Upper lobe of left lung (tissue), 6 donors: ENCODE data around the gene ABCA6. TPM values are rescaled to one million over a fixed set of nuclear protein-coding genes. Genes with fewer than 3 reads are reported as not detected.
A peak's percentile ranks its signal among the peaks of the same experiment; 100 is the strongest.

Experiments used
- ATAC-seq, 2 donors: fragments of 200-7000 bp; cut with Tn5 transposase; one replicate each; pipeline ENCODE4 v1.9.1; 2022; ENCODE audit warnings: mild to moderate bottlenecking in 2 of 2, moderate library complexity in 2 of 2; ENCODE audit not compliant: low FRiP score in 2 of 2
- DNase-seq, 2 donors: peaks; one replicate each; pipeline ENCODE4 v3.0.0-alpha.2; 2019 to 2020
- H3K27ac ChIP-seq, 4 donors: fragments of 200-600 bp; sonication (generic); one replicate each; pipeline ENCODE4 v1.5.1; 2016 to 2019
- H3K27me3 ChIP-seq, 4 donors: fragments of 200-600 bp; sonication (generic); one replicate each; pipeline ENCODE4 v1.5.1; 2017 to 2019
- H3K36me3 ChIP-seq, 4 donors: fragments of 200-600 bp; sonication (generic); one replicate each; pipeline ENCODE4 v1.5.1; 2016 to 2019
- H3K4me1 ChIP-seq, 4 donors: fragments of 200-600 bp; sonication (generic); one replicate each; pipeline ENCODE4 v1.5.1; 2018 to 2019
- H3K4me3 ChIP-seq, 4 donors: fragments of 200-600 bp; sonication (generic); one replicate each; pipeline ENCODE4 v1.5.1; 2017 to 2019; ENCODE audit warnings: mild to moderate bottlenecking in 2 of 4, moderate library complexity in 1 of 4
- H3K9me3 ChIP-seq, 4 donors: fragments of 200-600 bp; sonication (generic); one replicate each; pipeline ENCODE4 v1.5.1; 2018 to 2019
- CTCF ChIP-seq, 6 experiments: fragments of 450-650 bp in 4 of 6; fragments of 200-600 bp in 2 of 6; sonication (generic) in 2 of 6; IDR thresholded peaks; one replicate each; pipeline ENCODE4 v1.5.1; 2016 to 2019; ENCODE audit warnings: antibody characterized with exemption in 6 of 6
- EP300 ChIP-seq, 4 donors: sonication (generic); formaldehyde crosslinking; IDR thresholded peaks; one replicate each; pipeline ENCODE4 v1.5.1; 2017; ENCODE audit warnings: antibody characterized with exemption in 4 of 4, control low read depth in 2 of 4
- POLR2A ChIP-seq, 4 donors: fragments of 450-650 bp; IDR thresholded peaks; one replicate each; pipeline ENCODE4 v1.5.1; 2016 to 2017; ENCODE audit warnings: antibody characterized with exemption in 4 of 4, mild to moderate bottlenecking in 2 of 4
- POLR2AphosphoS5 ChIP-seq, 2 donors: sonication (generic); formaldehyde crosslinking; IDR thresholded peaks; one replicate each; pipeline ENCODE4 v1.5.1; 2017; ENCODE audit warnings: antibody characterized with exemption in 2 of 2
- WGBS, 2 donors: methylation state at CpG; one replicate each; pipeline ENCODE4 v1.1.5; 2017 to 2018; 5-methylcytosine and 5-hydroxymethylcytosine counted together
- total RNA-seq, 6 donors: library from RNA; depleted of rRNA in 4 of 6; stranded (reverse); fragments of >200 nt in 4 of 6; gene quantifications; one replicate each; pipeline versions ENCODE4 v1.1.0 to v1.2.1, GENCODE V29; 2016 to 2021
- donor health status: DM: no; HTN: no; CAD: no; lungs with moderate emphysema.
- donor health status: DM: no; HTN: yes; CAD: no; lungs with severe emphysema.

The ABCA6 gene
- total RNA-seq, 6 donors from 2014 or later: 17.6 to 176 (median 44.3) TPM

- ATAC-seq: peak in 1 of 2 donors; percentile 91
- Histone ChIP-seq H3K9me3 (no peaks in the 10 kb centered on the region), H3K27ac (peak overlapping the region in 3 of 4 donors; percentile 51 to 59 (median 57)), H3K4me1 (peaks cover 4 to 16% (median 7%) of the 10 kb centered on the region in 4 donors), H3K4me3 (no peak overlapping the region), H3K36me3 (no peaks in the 10 kb centered on the region), H3K27me3 (no peaks in the 10 kb centered on the region)
- TF ChIP-seq CTCF (IDR thresholded peaks at IDR 0.05) (no peak), POLR2AphosphoS5 (IDR thresholded peaks at IDR 0.05) (peak in 1 of 2 donors; percentile 52), EP300 (IDR thresholded peaks at IDR 0.05) (no peak), POLR2A (IDR thresholded peaks at IDR 0.05) (no peak)
- 29 to 33% methylated on average over 3 of the region's 3 CpGs for WGBS, 2 donors
- DNase-seq: peak in 1 of 2 donors; percentile 27
Observed at GRCh38 chr17:69047368-69048263, 94.1 kb downstream of the ABCA6 start.

GRCh38 chr17:69046121-69046807 is 95.4 kb downstream of the ABCA6 start:
- WGBS, 2 donors: 83 to 86% methylated on average over 4 of the region's 4 CpGs
- peaks cover 4 to 16% (median 7%) of the 10 kb centered on the region in 4 donors for H3K4me1 ChIP-seq
- DNase-seq (no peak), ATAC-seq (no peak)
- TF ChIP-seq POLR2AphosphoS5 (IDR thresholded peaks at IDR 0.05) (no peak), POLR2A (IDR thresholded peaks at IDR 0.05) (no peak), CTCF (IDR thresholded peaks at IDR 0.05) (no peak), EP300 (IDR thresholded peaks at IDR 0.05) (no peak)
- no peaks in the 10 kb centered on the region for H3K36me3 ChIP-seq
- H3K4me3 ChIP-seq: no peak overlapping the region
- H3K9me3 ChIP-seq: no peaks in the 10 kb centered on the region
- no peaks in the 10 kb centered on the region for H3K27me3 ChIP-seq
- no peak overlapping the region for H3K27ac ChIP-seq

- DNase-seq (no peak), ATAC-seq (no peak)
- Histone ChIP-seq H3K4me1 (peaks cover 4 to 16% (median 7%) of the 10 kb centered on the region in 4 donors), H3K27me3 (no peaks in the 10 kb centered on the region), H3K9me3 (no peaks in the 10 kb centered on the region), H3K36me3 (no peaks in the 10 kb centered on the region), H3K4me3 (no peak overlapping the region), H3K27ac (no peak overlapping the region)
- 95 to 100% methylated on average over 2 of the region's 2 CpGs for WGBS, 2 donors
- TF ChIP-seq POLR2A (IDR thresholded peaks at IDR 0.05): no peak
- no peak for TF ChIP-seq CTCF (IDR thresholded peaks at IDR 0.05)
- no peak for TF ChIP-seq EP300 (IDR thresholded peaks at IDR 0.05)
- TF ChIP-seq POLR2AphosphoS5 (IDR thresholded peaks at IDR 0.05): no peak
Observed at GRCh38 chr17:69045646-69046045, 96.0 kb downstream of the ABCA6 start.

- peaks cover 4 to 16% (median 7%) of the 10 kb centered on the region in 4 donors for H3K4me1 ChIP-seq
- DNase-seq: no peak
Observed at GRCh38 chr17:69044371-69044770, 97.3 kb downstream of the ABCA6 start.

More at GRCh38 chr17:69044371-69044770, 97.3 kb downstream of the ABCA6 start:
- no peak for ATAC-seq
- WGBS, 2 donors: 75 to 91% methylated on average over 2 of the region's 2 CpGs
- no peaks in the 10 kb centered on the region for H3K36me3 ChIP-seq
- H3K27me3 ChIP-seq: no peaks in the 10 kb centered on the region
- TF ChIP-seq POLR2AphosphoS5 (IDR thresholded peaks at IDR 0.05) (no peak), POLR2A (IDR thresholded peaks at IDR 0.05) (no peak), EP300 (IDR thresholded peaks at IDR 0.05) (no peak), CTCF (IDR thresholded peaks at IDR 0.05) (no peak)
- no peaks in the 10 kb centered on the region for H3K9me3 ChIP-seq
- no peak overlapping the region for H3K4me3 ChIP-seq
- no peak overlapping the region for H3K27ac ChIP-seq
